Pancreas (tissue), 10 donors: ENCODE data around the gene KCNH4. TPM values are rescaled to one million over a fixed set of nuclear protein-coding genes. Genes with fewer than 3 reads are reported as not detected.

Experiments used
- ATAC-seq, 4 donors: fragments of 200-7000 bp; cut with Tn5 transposase; one replicate each; pipeline versions ENCODE4 v1.8.0 to v1.9.1; 2020; ENCODE audit warnings: mild to moderate bottlenecking in 4 of 4, moderate library complexity in 4 of 4
- DNase-seq, 6 donors: peaks; one replicate each; pipeline ENCODE4 v3.0.0-alpha.2; 2020
- FAIRE-seq: peaks from 2 replicates; lab custom pipeline; 2012; peaks lifted over from hg19 to GRCh38; lab: Jason Lieb, UNC
- H3K27ac ChIP-seq, 4 donors: fragments of 200-600 bp; sonication (generic); 1 replicate in 3 of 4; 2 replicates in 1 of 4; pipeline versions ENCODE4 v1.5.0 to v1.8.0; 2020
- H3K27me3 ChIP-seq, 4 donors: fragments of 200-600 bp; one replicate each; pipeline ENCODE4 v1.8.0; 2021
- H3K36me3 ChIP-seq, 3 donors: fragments of 200-600 bp; sonication (generic) in 1 of 3; one replicate each; pipeline versions ENCODE4 v1.5.0 to v1.8.0; 2020 to 2021
- H3K4me1 ChIP-seq, 3 donors: fragments of 200-600 bp; one replicate each; pipeline ENCODE4 v1.8.0; 2021
- H3K4me3 ChIP-seq, 4 donors: fragments of 200-600 bp; sonication (generic) in 2 of 4; one replicate each; pipeline versions ENCODE4 v1.5.0 to v1.8.0; 2020 to 2021
- H3K9me3 ChIP-seq, 4 donors: fragments of 200-600 bp; one replicate each; pipeline ENCODE4 v1.8.0; 2021
- WGBS, 2 donors: extraction: QIAGEN DNeasy Blood & Tissue Kit; methylation state at CpG; one replicate each; pipeline ENCODE4 v1.1.7; 2013; 5-methylcytosine and 5-hydroxymethylcytosine counted together
- intact Hi-C, 3 donors: fragments of 100-400 bp; cut with DNase I; formaldehyde crosslinking; loops; one replicate each; pipeline versions ENCODE4 v1.11.1 to v1.14.2; 2022
- polyA plus RNA-seq, 2 donors: library from polyadenylated mRNA; stranded (reverse); fragments of 200-250 nt; gene quantifications; one replicate each; pipeline ENCODE4 v1.2.3, GENCODE V29; 2013
- total RNA-seq, 6 donors: library from RNA; stranded (reverse); fragmentation: NEBNext Ultra II Directional in 4 of 6; extraction: Animal tissue kit (Norgen Biotek cat#: 25700) in 4 of 6; gene quantifications; one replicate each; pipeline versions ENCODE4 v1.2.1 to v1.2.4, GENCODE V29; 2021 to 2023
- TF ChIP-seq, protein P1 (sequence below), 4 donors: fragments of 200-600 bp; sonication (generic) in 3 of 4; IDR thresholded peaks; one replicate each; pipeline versions ENCODE4 v1.5.0 to v1.8.0; 2021; ENCODE audit warnings: antibody characterized with exemption in 4 of 4
- donor health status: healthy with polysubstance abuse.
- donor health status: DM: no; HTN: no; CAD: no; lungs with moderate emphysema.
- donor health status: DM: no; HTN: no; CAD: no.
- donor health status: control.
- donor health status: control.
- donor health status: Bipolar disorder and iron deficiency.
- donor health status: DM: yes; HTN: yes; CAD: no.
- donor health status: DM: no; HTN: no; CAD: no.
- donor health status: DM: no; HTN: no; CAD: no.
- donor health status: DM: yes; HTN: yes; CAD: no.

Gene KCNH4
- total and polyA plus RNA-seq, 8 donors: 0.03 to 0.14 (median 0.08) TPM; not detected in 1

DNA sequence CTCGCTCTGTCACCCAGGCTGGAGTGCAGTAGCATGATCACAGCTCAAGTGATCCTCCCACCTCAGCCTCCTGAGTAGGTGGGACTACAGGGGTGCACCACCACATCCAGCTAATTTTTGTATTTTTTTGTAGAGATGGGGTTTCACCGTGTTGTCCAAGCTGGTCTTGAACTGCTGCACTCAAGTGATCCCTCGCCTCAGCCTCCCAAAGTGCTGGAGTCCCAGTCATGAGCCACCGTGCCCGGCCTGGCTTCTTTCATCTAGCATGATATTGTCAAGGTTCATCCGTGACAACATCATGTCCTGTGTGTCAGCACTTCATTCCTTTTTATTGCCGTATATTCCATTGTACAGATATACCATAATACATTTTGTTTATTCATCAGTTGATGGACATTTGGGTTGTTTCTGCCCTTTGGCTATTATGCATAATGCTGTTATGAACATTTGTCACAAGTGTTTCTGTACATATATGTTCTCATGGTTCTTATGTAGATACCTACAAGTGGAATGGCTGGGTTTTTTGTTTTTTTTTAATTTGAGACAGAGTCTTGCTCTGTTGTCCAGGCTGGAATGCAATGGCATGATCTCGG is 16.7 kb upstream of the KCNH4 start:
- Histone ChIP-seq H3K9me3 (no peaks in the 10 kb centered on the region), H3K36me3 (no peaks in the 10 kb centered on the region), H3K4me1 (peaks cover 0 to 12% (median 5%) of the 10 kb centered on the region in 3 donors), H3K27me3 (no peaks in the 10 kb centered on the region), H3K27ac (no peak overlapping the region), H3K4me3 (no peak overlapping the region)
- ATAC-seq (no peak), DNase-seq (peak in 1 of 6 donors; percentile 23), FAIRE-seq (no peak)
- WGBS, 2 donors: 92 to 94% methylated on average over 8 of the region's 8 CpGs
- TF ChIP-seq, protein P1, sequence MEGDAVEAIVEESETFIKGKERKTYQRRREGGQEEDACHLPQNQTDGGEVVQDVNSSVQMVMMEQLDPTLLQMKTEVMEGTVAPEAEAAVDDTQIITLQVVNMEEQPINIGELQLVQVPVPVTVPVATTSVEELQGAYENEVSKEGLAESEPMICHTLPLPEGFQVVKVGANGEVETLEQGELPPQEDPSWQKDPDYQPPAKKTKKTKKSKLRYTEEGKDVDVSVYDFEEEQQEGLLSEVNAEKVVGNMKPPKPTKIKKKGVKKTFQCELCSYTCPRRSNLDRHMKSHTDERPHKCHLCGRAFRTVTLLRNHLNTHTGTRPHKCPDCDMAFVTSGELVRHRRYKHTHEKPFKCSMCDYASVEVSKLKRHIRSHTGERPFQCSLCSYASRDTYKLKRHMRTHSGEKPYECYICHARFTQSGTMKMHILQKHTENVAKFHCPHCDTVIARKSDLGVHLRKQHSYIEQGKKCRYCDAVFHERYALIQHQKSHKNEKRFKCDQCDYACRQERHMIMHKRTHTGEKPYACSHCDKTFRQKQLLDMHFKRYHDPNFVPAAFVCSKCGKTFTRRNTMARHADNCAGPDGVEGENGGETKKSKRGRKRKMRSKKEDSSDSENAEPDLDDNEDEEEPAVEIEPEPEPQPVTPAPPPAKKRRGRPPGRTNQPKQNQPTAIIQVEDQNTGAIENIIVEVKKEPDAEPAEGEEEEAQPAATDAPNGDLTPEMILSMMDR (IDR thresholded peaks at IDR 0.05): no peak
- intact Hi-C loops: no loop called here

DNA sequence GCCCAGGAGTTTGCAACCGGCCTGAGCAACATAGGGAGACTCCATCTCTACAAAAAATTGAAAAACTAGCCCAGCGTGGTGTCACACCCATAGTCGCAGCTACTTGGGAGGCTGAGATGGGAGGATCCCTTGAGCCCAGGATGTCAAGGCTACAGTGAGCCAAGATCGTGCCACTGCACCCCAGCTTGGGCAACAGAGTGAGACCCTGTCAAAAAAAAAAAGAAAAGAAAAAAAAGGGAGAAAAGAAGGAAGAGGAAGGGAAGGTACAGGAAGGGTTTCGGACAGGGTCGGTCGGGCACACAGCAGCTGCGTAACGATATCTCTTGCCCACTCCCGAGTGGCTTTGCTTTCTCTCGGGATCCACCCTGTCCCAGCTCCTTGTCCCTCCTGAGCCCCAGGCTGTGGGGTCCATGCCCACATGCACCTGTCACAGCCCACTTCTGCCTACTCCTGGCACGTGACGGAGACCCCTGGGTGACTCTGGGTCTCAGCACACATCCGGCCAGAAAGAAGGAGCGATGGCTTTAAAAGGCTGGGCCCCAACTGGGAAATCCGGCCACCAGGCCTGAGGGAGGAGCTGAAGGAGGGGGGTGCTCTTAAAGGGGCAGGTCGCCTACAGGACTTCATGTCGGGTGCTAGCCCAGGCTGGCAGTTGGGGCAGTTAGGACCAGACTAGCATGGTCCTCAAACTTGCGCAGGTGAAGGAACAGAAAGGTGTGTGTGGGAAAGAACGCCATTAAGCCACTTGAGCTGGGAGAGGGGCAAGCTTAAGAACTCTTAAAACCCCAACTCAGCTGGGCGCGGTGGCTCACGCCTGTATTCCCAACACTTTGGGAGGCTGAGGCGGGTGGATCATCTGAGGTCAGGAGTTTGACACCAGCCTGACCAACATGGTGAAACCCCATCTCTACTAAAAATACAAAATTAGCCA is 13.3 kb upstream of the KCNH4 start, which contains the start of gene GHDC:
TSS of gene GHDC (minus strand) at position 526 of the 931 bp plus-strand sequence. CDS start 913 bp downstream, outside the sequence.
- WGBS, 2 donors: 17% methylated on average over 24 of the region's 24 CpGs
- DNase-seq (peak; percentile 80 to 91 (median 84)), ATAC-seq (peak; percentile 96 to 99 (median 98)), FAIRE-seq (no peak)
- Histone ChIP-seq H3K4me3 (peak within 1 kb of the TSS; percentile 33 to 67 (median 53)), H3K27ac (peak within 1 kb of the TSS in 3 of 4 donors; percentile 20 to 62 (median 40)), H3K36me3 (no peaks in the 10 kb centered on the region), H3K9me3 (no peaks in the 10 kb centered on the region), H3K27me3 (no peaks in the 10 kb centered on the region), H3K4me1 (peaks cover 0 to 6% (median 5%) of the 10 kb centered on the region in 3 donors)
- TF ChIP-seq, protein P1 (IDR thresholded peaks at IDR 0.05): no peak
- intact Hi-C loops: no loop called here

DNA sequence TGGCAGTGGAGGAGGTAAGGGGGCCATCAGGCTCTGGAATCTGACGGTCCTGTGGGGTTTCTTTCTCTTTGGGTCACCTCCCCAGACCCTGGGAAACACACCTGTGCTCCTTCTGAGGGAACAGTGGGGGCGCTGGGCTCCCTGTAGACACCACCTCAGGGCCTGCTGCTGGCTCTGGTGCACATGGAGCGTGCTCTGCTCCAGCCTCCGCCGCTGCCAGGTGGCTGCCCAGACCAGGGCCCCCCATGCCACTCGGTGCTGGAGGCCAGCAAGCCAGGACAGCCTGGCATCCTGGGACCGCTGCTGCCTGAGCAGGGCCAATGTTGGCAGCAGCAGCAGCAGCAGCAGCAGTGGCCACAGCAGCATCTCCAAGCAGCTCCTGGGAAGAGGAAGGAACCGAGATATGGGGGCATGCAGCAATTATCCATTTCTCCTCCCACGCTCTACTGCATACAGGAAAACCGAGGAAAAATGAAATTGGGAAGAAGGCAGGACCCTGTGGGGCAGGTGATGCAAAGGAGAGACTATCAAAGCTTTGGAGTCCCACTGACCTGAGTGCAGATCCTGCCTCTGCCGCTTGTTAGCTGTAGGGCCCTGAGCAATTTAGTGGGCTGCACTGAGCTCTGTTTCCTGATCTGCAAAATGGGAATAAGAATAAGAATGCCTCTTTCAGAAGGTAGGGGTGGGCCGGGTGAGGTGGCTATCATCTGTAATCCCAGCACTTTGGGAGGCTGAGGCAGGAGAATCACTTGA is 12.4 kb upstream of the KCNH4 start:
- WGBS, 2 donors: 72 to 84% methylated on average over 12 of the region's 12 CpGs
- TF ChIP-seq, protein P1 (IDR thresholded peaks at IDR 0.05): no peak
- H3K27me3 ChIP-seq: no peaks in the 10 kb centered on the region
- peak overlapping the region; percentile 33 to 67 (median 53) for H3K4me3 ChIP-seq
- peaks cover 0 to 6% (median 5%) of the 10 kb centered on the region in 3 donors for H3K4me1 ChIP-seq
- intact Hi-C loops: no loop called here
- ATAC-seq (no peak), DNase-seq (peak in 1 of 6 donors; percentile 73), FAIRE-seq (no peak)
- peak overlapping the region in 1 of 4 donors; percentile 62 for H3K27ac ChIP-seq
- H3K9me3 ChIP-seq: no peaks in the 10 kb centered on the region
- no peaks in the 10 kb centered on the region for H3K36me3 ChIP-seq

DNA sequence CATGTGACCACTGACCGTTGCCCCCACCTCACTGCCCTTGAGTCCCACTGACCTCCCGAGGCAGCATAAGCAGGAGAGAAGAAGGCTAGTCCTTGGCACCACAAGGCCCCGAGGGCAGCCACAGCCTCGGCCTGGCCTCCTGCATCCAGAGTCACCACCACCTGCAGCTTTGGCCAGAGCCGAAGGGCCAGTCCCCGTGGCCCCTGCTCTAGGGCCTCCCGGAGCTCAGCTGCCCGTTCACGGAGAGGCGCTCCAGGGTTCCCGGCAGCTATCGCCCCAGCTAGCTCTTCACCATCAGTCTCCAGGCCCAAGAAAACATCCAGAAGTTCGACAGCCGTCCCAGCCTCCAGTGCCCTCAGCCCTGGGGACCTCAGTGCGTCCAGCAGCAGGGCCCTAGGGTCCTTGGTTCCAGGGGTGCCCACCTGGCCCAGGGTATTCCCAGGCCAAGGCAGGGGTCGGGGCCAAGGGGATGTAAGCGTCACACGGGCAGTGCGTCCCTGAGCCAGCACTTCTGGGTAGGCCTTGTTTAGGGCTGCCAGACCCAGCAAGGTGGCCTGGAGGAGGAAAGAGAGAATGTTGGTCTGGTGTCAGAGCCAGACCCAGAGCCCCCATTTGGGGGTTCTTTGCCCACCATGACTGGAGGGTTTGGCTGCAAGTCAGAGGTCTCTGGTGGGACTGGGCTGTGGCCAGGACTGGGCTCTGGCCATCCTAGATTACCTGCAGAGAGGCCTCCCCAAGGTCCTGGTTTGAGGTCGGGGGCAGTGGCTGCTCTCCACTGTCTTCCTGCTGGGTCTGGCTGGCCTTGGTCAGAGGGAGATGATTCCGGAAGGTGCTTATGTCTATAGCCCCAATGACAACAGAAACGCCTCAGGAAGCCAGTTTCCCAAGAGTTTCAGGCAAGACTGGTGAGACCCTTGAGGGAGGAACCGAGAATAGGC is 11.5 kb upstream of the KCNH4 start:
- H3K36me3 ChIP-seq: no peaks in the 10 kb centered on the region
- no peaks in the 10 kb centered on the region for H3K9me3 ChIP-seq
- H3K27me3 ChIP-seq: no peaks in the 10 kb centered on the region
- H3K4me1 ChIP-seq: peaks cover 0 to 6% (median 5%) of the 10 kb centered on the region in 3 donors
- no peak overlapping the region for H3K4me3 ChIP-seq
- no peak for FAIRE-seq
- TF ChIP-seq, protein P1 (IDR thresholded peaks at IDR 0.05): no peak
- no peak overlapping the region for H3K27ac ChIP-seq
- intact Hi-C loops: no loop called here
- ATAC-seq: no peak
- peak in 1 of 6 donors; percentile 71 for DNase-seq
- 89 to 92% methylated on average over 23 of the region's 23 CpGs for WGBS, 2 donors
